B cell (primary cell): ENCODE measurements around the gene METTL3. TPM values are rescaled to one million over a fixed set of nuclear protein-coding genes. Genes with fewer than 3 reads are reported as not detected.

Experiments used
- ATAC-seq: fragments of 200-7000 bp; cut with Tn5 transposase; one replicate; pipeline ENCODE4 v1.10.0; 2021; ENCODE audit warnings: low read depth, mild to moderate bottlenecking, moderate number of reproducible peaks, moderate library complexity
- CTCF ChIA-PET: fragments of 350-600 bp; sonication (Branson Sonifier 250); formaldehyde crosslinking; loops from one replicate; lab custom pipeline; 2021; ENCODE audit warnings: antibody characterized with exemption, inconsistent platforms; lab: Charles Lee
- POLR2A ChIA-PET: fragments of 350-600 bp; sonication (Branson Sonifier 250); formaldehyde crosslinking; loops from one replicate; lab custom pipeline; 2021; ENCODE audit warnings: antibody characterized with exemption; lab: Charles Lee
- DNase-seq: peaks from one replicate; pipeline ENCODE4 v3.0.0; 2013
- H2AFZ ChIP-seq: 2 replicates; pipeline ENCODE4 v1.6.1; 2012; ENCODE audit warnings: mild to moderate bottlenecking, low read depth, low read length; ENCODE audit not compliant: insufficient read depth, poor library complexity, severe bottlenecking
- H3K27ac ChIP-seq, 2 donors: 1 replicate in 1 of 2; 2 replicates in 1 of 2; pipeline ENCODE4 v1.5.1; 2012 to 2013; ENCODE audit warnings: low read length in 2 of 2, mild to moderate bottlenecking in 2 of 2, moderate library complexity in 1 of 2
- H3K27me3 ChIP-seq, 4 experiments: fragments of 200-600 bp in 1 of 4; sonication (generic) in 1 of 4; replicated peaks in 1 of 4; 1 replicate in 2 of 4; 2 replicates in 2 of 4; pipeline versions ENCODE4 v1.6.1 to v1.7.0; 2013 to 2016; ENCODE audit warnings: low read length in 3 of 4, mild to moderate bottlenecking in 2 of 4, mixed read lengths in 1 of 4, moderate library complexity in 1 of 4; ENCODE audit not compliant: insufficient read depth in 4 of 4, control insufficient read depth in 3 of 4; ENCODE audit errors: control extremely low read depth in 1 of 4
- H3K36me3 ChIP-seq, 2 experiments: replicated peaks in 1 of 2; 1 replicate in 1 of 2; 2 replicates in 1 of 2; pipeline versions ENCODE4 v1.6.1 to v1.7.1; 2013; ENCODE audit warnings: low read length in 1 of 2; ENCODE audit not compliant: insufficient read depth in 2 of 2, control insufficient read depth in 1 of 2; ENCODE audit errors: control extremely low read depth in 1 of 2, extremely low read depth in 1 of 2
- H3K4me1 ChIP-seq, 2 donors: fragments of 200-600 bp in 1 of 2; sonication (generic) in 1 of 2; 1 replicate in 1 of 2; 2 replicates in 1 of 2; pipeline versions ENCODE4 v1.5.1 to v1.6.1; 2013 to 2017; ENCODE audit warnings: low read length in 2 of 2; ENCODE audit not compliant: control insufficient read depth in 2 of 2, insufficient read depth in 2 of 2
- H3K4me2 ChIP-seq: replicated peaks from 2 replicates; pipeline ENCODE3; 2012; ENCODE audit warnings: mild to moderate bottlenecking, low read depth, low read length; ENCODE audit not compliant: poor library complexity, severe bottlenecking
- H3K4me3 ChIP-seq, 5 experiments: fragments of 200-600 bp in 1 of 5; sonication (generic) in 1 of 5; 1 replicate in 3 of 5; 2 replicates in 2 of 5; pipeline versions ENCODE4 v1.5.1 to v1.7.0; 2011 to 2016; ENCODE audit warnings: low read length in 4 of 5, mild to moderate bottlenecking in 4 of 5, low read depth in 2 of 5, control low read depth in 1 of 5, moderate library complexity in 1 of 5; ENCODE audit not compliant: insufficient read depth in 1 of 5; ENCODE audit errors: control extremely low read depth in 1 of 5, extremely low read depth in 1 of 5
- H3K79me2 ChIP-seq: fragments of 200-600 bp; sonication (generic); one replicate; pipeline ENCODE4 v1.6.0; 2016; ENCODE audit warnings: low read length; ENCODE audit not compliant: control insufficient read depth, insufficient read depth
- H3K9ac ChIP-seq: fragments of 200-600 bp; sonication (generic); 2 replicates; pipeline ENCODE4 v1.6.1; 2017; ENCODE audit warnings: mild to moderate bottlenecking, low read length, moderate library complexity
- H3K9me3 ChIP-seq, 3 donors: one replicate each; pipeline versions ENCODE4 v1.6.1 to v1.7.1; 2013; ENCODE audit warnings: low read length in 2 of 3; ENCODE audit not compliant: control insufficient read depth in 2 of 3, insufficient read depth in 1 of 3; ENCODE audit errors: control extremely low read depth in 1 of 3
- H4K20me1 ChIP-seq: 2 replicates; pipeline ENCODE4 v1.6.0; 2012; ENCODE audit warnings: mild to moderate bottlenecking, low read length; ENCODE audit not compliant: insufficient read depth, control insufficient read depth, poor library complexity, severe bottlenecking
- H3K27ac Mint-ChIP-seq: one replicate; pipeline ENCODE4 v1.8.0; 2021; ENCODE audit warnings: mixed read lengths
- H3K27me3 Mint-ChIP-seq: one replicate; pipeline ENCODE4 v1.8.0; 2021; ENCODE audit warnings: mixed read lengths
- H3K4me1 Mint-ChIP-seq: one replicate; pipeline ENCODE4 v1.8.0; 2021; ENCODE audit warnings: mixed read lengths
- H3K4me3 Mint-ChIP-seq: one replicate; pipeline ENCODE4 v1.8.0; 2021; ENCODE audit warnings: mixed read lengths
- H3K9me3 Mint-ChIP-seq: one replicate; pipeline ENCODE4 v1.8.0; 2022; ENCODE audit warnings: mixed read lengths; ENCODE audit not compliant: insufficient read depth
- EZH2 ChIP-seq: IDR thresholded peaks from 2 replicates; pipeline ENCODE4 v1.6.1; 2012; ENCODE audit warnings: borderline replicate concordance, low read depth, mild to moderate bottlenecking, moderate library complexity, low read length; ENCODE audit not compliant: insufficient read depth, poor library complexity, severe bottlenecking
- WGBS: methylation state at CpG from one replicate; pipeline ENCODE4 v1.1.5; 2013; ENCODE audit warnings: missing lambda C conversion rate; ENCODE audit not compliant: insufficient coverage; 5-methylcytosine and 5-hydroxymethylcytosine counted together
- intact Hi-C: fragments of 100-400 bp; cut with micrococcal nuclease; formaldehyde crosslinking; loops from one replicate; pipeline ENCODE4 v1.10.0; 2022
- polyA plus RNA-seq: library from polyadenylated mRNA; depleted of rRNA; stranded (reverse); fragments of >200 nt; gene quantifications from 2 replicates; pipeline ENCODE4 v1.2.3, GENCODE V29; 2012
- total RNA-seq, 2 donors: library from RNA; stranded (reverse); fragments of 120-200 nt in 1 of 2; gene quantifications; 1 replicate in 1 of 2; 2 replicates in 1 of 2; pipeline versions ENCODE4 v1.2.3 to v1.2.4, GENCODE V29; 2013 to 2022
- TF ChIP-seq, protein P1 (sequence below): fragments of 200-600 bp; IDR thresholded peaks from one replicate; pipeline ENCODE4 v1.8.0; 2022; ENCODE audit warnings: antibody characterized with exemption, mild to moderate bottlenecking

The METTL3 gene
- total and polyA plus RNA-seq, 2 donors (not counting 1 experiment from before 2014, with no cell fraction given): 118 to 161 TPM

DNA sequence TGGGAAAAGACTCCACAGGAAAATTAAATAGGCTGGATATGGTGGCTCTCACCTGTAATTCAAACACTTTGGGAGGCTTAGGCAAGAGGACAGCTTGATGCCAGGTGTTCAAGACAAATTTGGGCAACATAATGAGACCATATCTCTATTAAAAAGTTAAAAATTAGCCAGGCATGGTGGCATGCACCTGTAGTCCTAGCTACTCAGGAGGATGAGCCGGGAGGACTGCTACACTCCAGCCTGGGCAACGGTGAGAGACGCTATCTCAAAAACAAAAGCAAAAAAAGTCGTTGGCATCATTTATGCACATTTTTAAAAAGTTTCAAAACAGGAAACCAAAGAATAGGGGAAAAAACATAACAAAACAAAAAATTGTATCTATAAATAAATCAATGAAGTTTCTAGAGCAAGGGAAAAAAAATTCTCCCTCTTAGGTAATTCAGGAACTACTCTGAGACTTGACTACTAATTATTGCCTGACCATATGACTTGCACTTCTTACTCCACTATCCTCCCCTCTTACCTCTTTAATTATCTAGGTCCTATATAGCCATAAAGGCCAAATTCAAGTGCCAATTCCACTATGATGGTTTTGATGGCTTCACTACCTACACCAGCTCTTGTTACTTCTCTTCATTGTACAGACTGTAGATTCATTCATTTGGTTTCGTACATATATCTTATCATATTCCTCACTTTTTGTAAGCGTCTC is 1.6 kb downstream of the METTL3 start:
- 100% methylated on average over 2 of the region's 6 CpGs for WGBS
- Mint-ChIP-seq H3K27ac (no peak overlapping the region), H3K4me1 (peaks cover 49% of the 10 kb centered on the region), H3K27me3 (no peaks in the 10 kb centered on the region), H3K9me3 (no peaks in the 10 kb centered on the region), H3K4me3 (peak overlapping the region; percentile 100)
- Histone ChIP-seq H3K9me3 (no peaks in the 10 kb centered on the region), H3K9ac (peak overlapping the region; percentile 98), H3K79me2 (peaks cover 71% of the 10 kb centered on the region), H3K4me1 (peaks cover 23 to 26% of the 10 kb centered on the region in 2 donors), H3K4me2 (peak overlapping the region; percentile 93), H4K20me1 (peaks cover 10% of the 10 kb centered on the region), H3K36me3 (peaks cover 3 to 17% of the 10 kb centered on the region in 2 experiments), H3K27me3 (no peaks in the 10 kb centered on the region), H3K27ac (no peak overlapping the region), H2AFZ (no peak overlapping the region), H3K4me3 (peak overlapping the region in 1 of 5 experiments; percentile 98)
- ChIA-PET POLR2A (interaction anchor here (1.8 to 2.0 kb wide), 2 partner anchors 33 to 73 kb away, joined by 10 to 12 read pairs; partner anchors contain the start of genes RAB2B and TOX4), CTCF (interaction anchor here (1.9 to 4.7 kb wide), 4 partner anchors 11 to 53 kb away, joined by 4 to 29 read pairs (median 10); partner anchors contain the start of genes CHD8, RAB2B and TOX4)
- intact Hi-C loops: loop anchor here (1.0 to 2.0 kb wide), 2 partner anchors 47 to 124 kb away; no protein-coding TSS in a partner anchor
- no peak for DNase-seq
- TF ChIP-seq EZH2: no peak
- TF ChIP-seq, protein P1, sequence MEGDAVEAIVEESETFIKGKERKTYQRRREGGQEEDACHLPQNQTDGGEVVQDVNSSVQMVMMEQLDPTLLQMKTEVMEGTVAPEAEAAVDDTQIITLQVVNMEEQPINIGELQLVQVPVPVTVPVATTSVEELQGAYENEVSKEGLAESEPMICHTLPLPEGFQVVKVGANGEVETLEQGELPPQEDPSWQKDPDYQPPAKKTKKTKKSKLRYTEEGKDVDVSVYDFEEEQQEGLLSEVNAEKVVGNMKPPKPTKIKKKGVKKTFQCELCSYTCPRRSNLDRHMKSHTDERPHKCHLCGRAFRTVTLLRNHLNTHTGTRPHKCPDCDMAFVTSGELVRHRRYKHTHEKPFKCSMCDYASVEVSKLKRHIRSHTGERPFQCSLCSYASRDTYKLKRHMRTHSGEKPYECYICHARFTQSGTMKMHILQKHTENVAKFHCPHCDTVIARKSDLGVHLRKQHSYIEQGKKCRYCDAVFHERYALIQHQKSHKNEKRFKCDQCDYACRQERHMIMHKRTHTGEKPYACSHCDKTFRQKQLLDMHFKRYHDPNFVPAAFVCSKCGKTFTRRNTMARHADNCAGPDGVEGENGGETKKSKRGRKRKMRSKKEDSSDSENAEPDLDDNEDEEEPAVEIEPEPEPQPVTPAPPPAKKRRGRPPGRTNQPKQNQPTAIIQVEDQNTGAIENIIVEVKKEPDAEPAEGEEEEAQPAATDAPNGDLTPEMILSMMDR: no peak
- no peak for ATAC-seq

DNA sequence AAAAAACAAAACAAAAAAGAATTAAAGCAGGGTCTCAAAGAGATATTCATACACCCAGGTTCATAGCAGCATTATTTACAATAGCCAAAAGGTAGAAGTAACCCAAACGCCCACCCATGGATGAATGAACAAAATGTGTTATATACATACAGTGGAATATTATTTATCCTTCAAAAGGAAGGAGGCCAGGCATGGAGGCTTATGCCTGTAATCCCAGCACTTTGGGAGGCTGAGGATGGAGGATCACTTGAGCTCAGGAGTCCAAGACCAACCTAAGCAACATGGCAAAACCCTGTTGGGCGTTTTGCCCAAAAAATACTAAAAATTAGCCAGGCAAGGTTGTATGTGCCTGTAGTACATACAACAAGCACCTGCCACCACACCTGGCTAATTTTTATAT is 4.6 kb downstream of the METTL3 start:
- ATAC-seq (no peak), DNase-seq (no peak)
- intact Hi-C loops: no loop called here
- H3K27ac Mint-ChIP-seq: no peak overlapping the region
- WGBS: no CpG with 5 or more reads among the region's 2 CpGs
- H3K27ac ChIP-seq: no peak overlapping the region
- ChIA-PET POLR2A (no interaction called here), CTCF (no interaction called here)
- peaks cover 80% of the 10 kb centered on the region for H3K79me2 ChIP-seq
- no peak overlapping the region for H3K4me3 Mint-ChIP-seq
- no peak overlapping the region for H3K4me3 ChIP-seq
- no peak overlapping the region for H3K4me2 ChIP-seq
- H3K27me3 Mint-ChIP-seq: no peaks in the 10 kb centered on the region
- TF ChIP-seq EZH2: no peak
- TF ChIP-seq, protein P1: no peak
- peaks cover 13 to 39% of the 10 kb centered on the region in 2 experiments for H3K36me3 ChIP-seq
- H3K9me3 ChIP-seq: no peaks in the 10 kb centered on the region
- peaks cover 45% of the 10 kb centered on the region for H3K4me1 Mint-ChIP-seq
- peaks cover 10% of the 10 kb centered on the region for H4K20me1 ChIP-seq
- no peaks in the 10 kb centered on the region for H3K9me3 Mint-ChIP-seq
- no peak overlapping the region for H3K9ac ChIP-seq
- peaks cover 21 to 23% of the 10 kb centered on the region in 2 donors for H3K4me1 ChIP-seq
- H2AFZ ChIP-seq: no peak overlapping the region
- no peaks in the 10 kb centered on the region for H3K27me3 ChIP-seq
